Upper lobe of right lung (tissue), 1 donor: ENCODE data around the gene ARL13B. TPM values are rescaled to one million over a fixed set of nuclear protein-coding genes. Genes with fewer than 3 reads are reported as not detected.

Experiments
- ATAC-seq: fragments of 200-7000 bp; cut with Tn5 transposase; one replicate; pipeline ENCODE4 v1.9.1; 2020; ENCODE audit warnings: mild to moderate bottlenecking, moderate library complexity
- DNase-seq: peaks from one replicate; pipeline ENCODE4 v3.0.0-alpha.2; 2020
- H3K27ac ChIP-seq: fragments of 200-600 bp; one replicate; pipeline ENCODE4 v1.8.0; 2022
- H3K27me3 ChIP-seq: fragments of 200-600 bp; one replicate; pipeline ENCODE4 v1.8.0; 2022; ENCODE audit warnings: mild to moderate bottlenecking
- H3K36me3 ChIP-seq: fragments of 200-600 bp; one replicate; pipeline ENCODE4 v1.8.0; 2022
- H3K4me1 ChIP-seq: fragments of 200-600 bp; one replicate; pipeline ENCODE4 v1.8.0; 2022
- H3K4me3 ChIP-seq: fragments of 200-600 bp; one replicate; pipeline ENCODE4 v1.8.0; 2022; ENCODE audit warnings: mild to moderate bottlenecking
- H3K9me3 ChIP-seq: fragments of 200-600 bp; one replicate; pipeline ENCODE4 v1.8.0; 2022
- CTCF ChIP-seq: fragments of 200-600 bp; IDR thresholded peaks from one replicate; pipeline ENCODE4 v1.8.0; 2022; ENCODE audit warnings: antibody characterized with exemption
- intact Hi-C: fragments of 100-400 bp; cut with DNase I; formaldehyde crosslinking; loops from one replicate; pipeline ENCODE4 v1.11.0; 2022
- total RNA-seq: library from RNA; stranded (reverse); fragmentation: NEBNext Ultra II Directional; extraction: Animal tissue kit (Norgen Biotek cat#: 25700); gene quantifications from one replicate; pipeline ENCODE4 v1.2.1, GENCODE V29; 2021
- donor health status: DM: no; HTN: yes; CAD: no; lungs with severe emphysema.

Gene ARL13B
- total RNA-seq, 1 donor from 2014 or later, result 20.3 TPM

- intact Hi-C loops, result no loop called here
Measured at GRCh38 chr3:94012185-94012584, 32.2 kb downstream of the ARL13B start.

DNA sequence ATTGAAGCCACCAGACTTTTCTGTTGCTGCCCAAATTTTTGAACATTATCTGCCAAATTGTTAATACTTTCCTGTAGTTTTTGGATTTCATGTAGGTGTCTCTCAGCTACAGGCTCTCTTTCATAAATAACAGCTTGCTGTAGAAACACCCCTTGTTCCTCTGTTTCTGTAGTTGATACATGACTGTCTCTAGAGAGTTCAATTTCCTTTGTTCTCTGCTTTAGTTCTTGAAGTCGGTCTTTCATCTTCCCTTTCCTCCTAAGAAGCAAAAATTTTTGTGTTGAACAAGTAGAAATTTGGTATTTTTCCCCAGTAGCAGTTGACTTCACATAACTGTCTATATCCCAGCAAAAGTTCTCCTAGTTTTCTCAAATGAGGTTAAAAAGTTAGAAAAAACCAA lies 35.1 kb downstream of the ARL13B start:
- Histone ChIP-seq H3K4me1 (no peaks in the 10 kb centered on the region), H3K36me3 (no peaks in the 10 kb centered on the region), H3K27me3 (no peaks in the 10 kb centered on the region), H3K9me3 (no peaks in the 10 kb centered on the region), H3K27ac (no peak overlapping the region), H3K4me3 (no peak overlapping the region)
- no peak for TF ChIP-seq CTCF
- DNase-seq (no peak), ATAC-seq (no peak)
- intact Hi-C loops, result no loop called here

More at GRCh38 chr3:94012185-94012584, 32.2 kb downstream of the ARL13B start:
- Histone ChIP-seq H3K4me1 (no peaks in the 10 kb centered on the region), H3K4me3 (no peak overlapping the region), H3K36me3 (no peaks in the 10 kb centered on the region), H3K9me3 (no peaks in the 10 kb centered on the region), H3K27ac (no peak overlapping the region), H3K27me3 (no peaks in the 10 kb centered on the region)
- TF ChIP-seq CTCF, result no peak
- DNase-seq (no peak), ATAC-seq (no peak)

- TF ChIP-seq CTCF, result no peak
- Histone ChIP-seq H3K27ac (no peak overlapping the region), H3K36me3 (no peaks in the 10 kb centered on the region), H3K4me3 (no peak overlapping the region), H3K27me3 (no peaks in the 10 kb centered on the region), H3K4me1 (no peaks in the 10 kb centered on the region), H3K9me3 (no peaks in the 10 kb centered on the region)
- intact Hi-C loops, result no loop called here
- ATAC-seq (peak; percentile 38), DNase-seq (no peak)
Measured at GRCh38 chr3:94019659-94020058, 39.7 kb downstream of the ARL13B start.

DNA sequence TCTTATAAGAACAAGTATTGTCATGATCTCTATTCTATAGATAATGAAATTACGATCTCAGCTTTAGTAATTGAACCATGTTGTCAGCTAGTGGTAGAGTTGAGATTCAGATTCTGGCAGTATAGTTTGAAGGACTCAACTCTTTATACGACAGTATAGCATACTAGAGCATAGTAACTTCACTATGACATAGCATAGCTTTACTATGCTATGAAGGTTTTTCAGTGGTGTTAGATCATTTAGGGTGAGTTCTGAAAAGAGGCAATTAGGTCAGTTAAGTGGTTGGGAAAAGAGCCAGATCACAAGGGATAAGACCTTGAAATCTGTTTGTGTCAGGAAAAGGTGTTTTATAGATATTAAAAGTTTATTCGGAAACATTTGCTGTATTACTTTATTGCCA lies 40.3 kb downstream of the ARL13B start:
- Histone ChIP-seq H3K27ac (no peak overlapping the region), H3K27me3 (no peaks in the 10 kb centered on the region), H3K9me3 (no peaks in the 10 kb centered on the region), H3K4me1 (no peaks in the 10 kb centered on the region), H3K4me3 (no peak overlapping the region), H3K36me3 (no peaks in the 10 kb centered on the region)
- DNase-seq (no peak), ATAC-seq (no peak)
- intact Hi-C loops, result no loop called here
- no peak for TF ChIP-seq CTCF

DNA sequence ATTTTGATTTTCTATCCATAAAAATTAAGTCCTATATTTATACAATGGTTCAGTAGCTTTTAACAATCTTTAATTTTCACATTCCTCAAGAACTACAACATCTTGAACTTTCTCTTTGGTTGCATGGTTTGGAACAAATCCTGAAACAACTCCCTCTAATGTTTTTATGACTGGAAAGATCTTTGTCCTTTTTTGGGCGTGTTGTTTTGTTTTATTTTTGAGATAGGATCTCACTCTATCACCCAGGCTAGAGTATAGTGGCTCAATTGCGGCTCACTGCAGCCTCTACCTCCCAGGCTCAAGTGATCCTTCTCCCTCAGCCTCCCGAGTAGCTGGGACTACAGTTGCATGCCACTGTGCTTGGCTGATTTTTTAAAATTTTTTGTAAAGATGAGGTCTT lies 44.4 kb downstream of the ARL13B start:
- intact Hi-C loops, result no loop called here
- TF ChIP-seq CTCF, result no peak
- no peak overlapping the region for H3K4me3 ChIP-seq
- H3K27me3 ChIP-seq, result no peaks in the 10 kb centered on the region
- H3K27ac ChIP-seq, result no peak overlapping the region
- H3K9me3 ChIP-seq, result no peaks in the 10 kb centered on the region
- H3K36me3 ChIP-seq, result no peaks in the 10 kb centered on the region
- ATAC-seq (no peak), DNase-seq (no peak)
- no peaks in the 10 kb centered on the region for H3K4me1 ChIP-seq

DNA sequence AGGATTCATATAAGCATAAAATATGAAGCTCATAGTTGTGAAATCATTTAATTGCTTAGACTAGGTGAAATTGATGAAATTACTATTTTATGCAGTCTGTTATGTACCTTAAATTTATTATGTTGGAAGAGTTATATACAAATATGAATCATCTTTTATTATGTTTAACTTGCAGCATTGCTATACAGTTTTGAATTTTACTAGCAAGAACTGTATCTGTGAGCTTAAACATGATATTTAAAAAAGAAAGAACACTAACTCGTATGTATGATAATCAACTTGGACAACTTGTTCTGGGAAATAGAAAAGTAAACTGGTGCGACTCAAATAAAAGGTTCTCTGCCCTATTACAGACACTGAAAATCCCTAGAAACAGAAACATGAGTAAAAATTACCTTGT lies 46.7 kb downstream of the ARL13B start:
- no peak overlapping the region for H3K27ac ChIP-seq
- DNase-seq (no peak), ATAC-seq (no peak)
- H3K4me3 ChIP-seq, result peak overlapping the region; percentile 40
- H3K4me1 ChIP-seq, result no peaks in the 10 kb centered on the region
- TF ChIP-seq CTCF, result no peak
- no peaks in the 10 kb centered on the region for H3K9me3 ChIP-seq
- H3K36me3 ChIP-seq, result no peaks in the 10 kb centered on the region
- intact Hi-C loops, result no loop called here
- no peaks in the 10 kb centered on the region for H3K27me3 ChIP-seq
